Skeletal muscle tissue (tissue), 4 donors: ENCODE results near the gene PLEKHF1. TPM values are rescaled to one million over a fixed set of nuclear protein-coding genes. Genes with fewer than 3 reads are reported as not detected.
"Not testable (repeated sequence)": the region's sequence is repeated elsewhere in the genome, so short reads cannot be mapped to it uniquely, and the experiment has no call there.

ENCODE experiments used
- H3K27ac ChIP-seq: one replicate; pipeline ENCODE4 v1.7.0; 2013; ENCODE audit warnings: mild to moderate bottlenecking, low read depth, low read length, inconsistent platforms
- H3K27me3 ChIP-seq, 3 donors: one replicate each; pipeline ENCODE4 v1.7.0; 2013; ENCODE audit warnings: low read length in 3 of 3; ENCODE audit not compliant: control insufficient read depth in 3 of 3, insufficient read depth in 3 of 3
- H3K36me3 ChIP-seq, 3 donors: one replicate each; pipeline ENCODE4 v1.7.0; 2013; ENCODE audit warnings: low read length in 3 of 3; ENCODE audit not compliant: control insufficient read depth in 3 of 3, insufficient read depth in 3 of 3
- H3K4me1 ChIP-seq, 3 donors: one replicate each; pipeline ENCODE4 v1.7.0; 2013; ENCODE audit warnings: low read length in 3 of 3, mild to moderate bottlenecking in 3 of 3; ENCODE audit not compliant: control insufficient read depth in 3 of 3, insufficient read depth in 3 of 3
- H3K4me3 ChIP-seq, 3 donors: one replicate each; pipeline ENCODE4 v1.7.0; 2013; ENCODE audit warnings: low read length in 3 of 3
- H3K9ac ChIP-seq, 3 donors: one replicate each; pipeline ENCODE4 v1.7.0; 2013; ENCODE audit warnings: low read length in 3 of 3, mild to moderate bottlenecking in 3 of 3, moderate library complexity in 2 of 3, low read depth in 1 of 3
- H3K9me3 ChIP-seq, 3 donors: one replicate each; pipeline ENCODE4 v1.7.0; 2013; ENCODE audit warnings: low read length in 3 of 3; ENCODE audit not compliant: control insufficient read depth in 3 of 3
- total RNA-seq: library from RNA; depleted of rRNA; stranded (reverse); fragments of >200 nt; gene quantifications from one replicate; pipeline ENCODE4 v1.2.3, GENCODE V29; 2014
- donor health status: Osteomylitis.

Gene PLEKHF1
- total RNA-seq, 1 donor from 2014 or later, result 16.7 TPM

GRCh38 chr19:29623726-29624488, 41.4 kb upstream of the PLEKHF1 start:
- Histone ChIP-seq H3K4me3 (no peak overlapping the region), H3K9ac (no peak overlapping the region), H3K27me3 (peaks cover 3 to 15% (median 14%) of the 10 kb centered on the region in 3 donors), H3K9me3 (no peaks in the 10 kb centered on the region), H3K4me1 (peaks cover 0 to 4% (median 0%) of the 10 kb centered on the region in 3 donors), H3K27ac (no peak overlapping the region), H3K36me3 (no peaks in the 10 kb centered on the region)

GRCh38 chr19:29624489-29625185, 40.6 kb upstream of the PLEKHF1 start:
- no peak overlapping the region for H3K27ac ChIP-seq
- H3K9me3 ChIP-seq, result no peaks in the 10 kb centered on the region
- no peak overlapping the region for H3K4me3 ChIP-seq
- H3K4me1 ChIP-seq, result peaks cover 0 to 4% (median 0%) of the 10 kb centered on the region in 3 donors
- peaks cover 3 to 15% (median 14%) of the 10 kb centered on the region in 3 donors for H3K27me3 ChIP-seq
- no peaks in the 10 kb centered on the region for H3K36me3 ChIP-seq
- H3K9ac ChIP-seq, result no peak overlapping the region

- Histone ChIP-seq H3K27me3 (peaks cover 3 to 15% (median 14%) of the 10 kb centered on the region in 3 donors), H3K4me3 (no peak overlapping the region), H3K36me3 (no peaks in the 10 kb centered on the region), H3K9ac (no peak overlapping the region), H3K9me3 (no peaks in the 10 kb centered on the region), H3K27ac (no peak overlapping the region), H3K4me1 (peaks cover 0 to 4% (median 0%) of the 10 kb centered on the region in 3 donors)
These were observed 40.0 kb upstream of the PLEKHF1 start for GRCh38 chr19:29625186-29625651.

- no peak overlapping the region for H3K9ac ChIP-seq
- H3K36me3 ChIP-seq, result no peaks in the 10 kb centered on the region
- peaks cover 0 to 4% (median 3%) of the 10 kb centered on the region in 3 donors for H3K27me3 ChIP-seq
- H3K27ac ChIP-seq, result no peak overlapping the region
- no peaks in the 10 kb centered on the region for H3K9me3 ChIP-seq
- H3K4me1 ChIP-seq, result peaks cover 0 to 4% (median 0%) of the 10 kb centered on the region in 3 donors
- H3K4me3 ChIP-seq, result no peak overlapping the region
These were observed 38.9 kb upstream of the PLEKHF1 start for GRCh38 chr19:29626386-29626785.

GRCh38 chr19:29626832-29627231, 38.4 kb upstream of the PLEKHF1 start:
- H3K4me1 ChIP-seq, H3K9ac ChIP-seq, H3K36me3 ChIP-seq, H3K27me3 ChIP-seq, H3K4me3 ChIP-seq, H3K27ac ChIP-seq, H3K9me3 ChIP-seq: not testable (repeated sequence)

GRCh38 chr19:29628661-29629385, 36.4 kb upstream of the PLEKHF1 start:
- no peaks in the 10 kb centered on the region for H3K36me3 ChIP-seq
- no peaks in the 10 kb centered on the region for H3K27me3 ChIP-seq
- no peaks in the 10 kb centered on the region for H3K9me3 ChIP-seq
- no peak overlapping the region for H3K9ac ChIP-seq
- no peak overlapping the region for H3K4me3 ChIP-seq
- no peak overlapping the region for H3K27ac ChIP-seq
- no peaks in the 10 kb centered on the region for H3K4me1 ChIP-seq

GRCh38 chr19:29629836-29630534, 35.3 kb upstream of the PLEKHF1 start:
- Histone ChIP-seq H3K9ac (no peak overlapping the region), H3K27ac (no peak overlapping the region), H3K27me3 (no peaks in the 10 kb centered on the region), H3K4me1 (no peaks in the 10 kb centered on the region), H3K9me3 (no peaks in the 10 kb centered on the region), H3K4me3 (no peak overlapping the region), H3K36me3 (no peaks in the 10 kb centered on the region)

- H3K4me3 ChIP-seq, result no peak overlapping the region
- no peaks in the 10 kb centered on the region for H3K9me3 ChIP-seq
- no peak overlapping the region for H3K27ac ChIP-seq
- H3K36me3 ChIP-seq, result no peaks in the 10 kb centered on the region
- no peaks in the 10 kb centered on the region for H3K27me3 ChIP-seq
- H3K9ac ChIP-seq, result no peak overlapping the region
- H3K4me1 ChIP-seq, result no peaks in the 10 kb centered on the region
These were observed 34.6 kb upstream of the PLEKHF1 start for GRCh38 chr19:29630655-29631054.

GRCh38 chr19:29631450-29631849, 33.8 kb upstream of the PLEKHF1 start:
- H3K4me3 ChIP-seq, result no peak overlapping the region
- no peaks in the 10 kb centered on the region for H3K4me1 ChIP-seq
- no peaks in the 10 kb centered on the region for H3K36me3 ChIP-seq
- no peaks in the 10 kb centered on the region for H3K9me3 ChIP-seq
- H3K27ac ChIP-seq, result no peak overlapping the region
- H3K27me3 ChIP-seq, result no peaks in the 10 kb centered on the region
- no peak overlapping the region for H3K9ac ChIP-seq
